GM19099 (cell line): Measurements from ENCODE around the gene ADSS1.

ENCODE experiments used
- POLR2A ChIP-seq: IDR thresholded peaks from 3 replicates; pipeline ENCODE4 v1.6.1; 2011; ENCODE audit warnings: low read depth; ENCODE audit not compliant: insufficient read length; ENCODE audit errors: extremely low read depth

Gene ADSS1

GRCh38 chr14:104779776-104780512 lies 55.9 kb downstream of the ADSS1 start:
- TF ChIP-seq POLR2A: no peak

- no peak for TF ChIP-seq POLR2A
These were observed 56.5 kb downstream of the ADSS1 start for GRCh38 chr14:104780513-104781030.

GRCh38 chr14:104781271-104782077 lies 57.4 kb downstream of the ADSS1 start:
- TF ChIP-seq POLR2A: no peak

GRCh38 chr14:104782086-104782807 lies 58.2 kb downstream of the ADSS1 start:
- TF ChIP-seq POLR2A: no peak

- TF ChIP-seq POLR2A: no peak
These were observed 58.7 kb downstream of the ADSS1 start for GRCh38 chr14:104782808-104783139.

- no peak for TF ChIP-seq POLR2A
These were observed 59.6 kb downstream of the ADSS1 start for GRCh38 chr14:104783484-104784217.

GRCh38 chr14:104784218-104784568 lies 60.2 kb downstream of the ADSS1 start:
- TF ChIP-seq POLR2A: no peak

GRCh38 chr14:104784846-104785707 lies 61.0 kb downstream of the ADSS1 start:
- no peak for TF ChIP-seq POLR2A

GRCh38 chr14:104785708-104786080 lies 61.7 kb downstream of the ADSS1 start:
- TF ChIP-seq POLR2A: no peak

- no peak for TF ChIP-seq POLR2A
These were observed 62.1 kb downstream of the ADSS1 start for GRCh38 chr14:104786091-104786586.

- TF ChIP-seq POLR2A: no peak
These were observed 63.0 kb downstream of the ADSS1 start for GRCh38 chr14:104786726-104787675.

GRCh38 chr14:104787736-104788135 lies 63.7 kb downstream of the ADSS1 start:
- no peak for TF ChIP-seq POLR2A
